Measurements from ENCODE around the gene IL6ST. TPM values are rescaled to one million over a fixed set of nuclear protein-coding genes. Genes with fewer than 3 reads are reported as not detected.

Gene IL6ST
- polyA plus RNA-seq, 1 donor (not counting 4 experiments of a cell fraction or from before 2014, with no cell fraction given): 41.3 TPM

GRCh38 chr5:56029457-56029856 is 34.7 kb upstream of the IL6ST start:
- Histone ChIP-seq H3K36me3 (ENCODE audit: control insufficient read depth in 2 of 2, extremely low read depth in 1 of 2, insufficient read depth in 2 of 2, low read length in 2 of 2) (no peaks in the 10 kb centered on the region), H4K20me1 (ENCODE audit: control insufficient read depth, extremely low read depth, insufficient read depth, low read length) (no peaks in the 10 kb centered on the region), H3K9me3 (ENCODE audit: control insufficient read depth, low read depth, low read length) (no peaks in the 10 kb centered on the region), H3K9me1 (ENCODE audit: control insufficient read depth, extremely low read depth, insufficient read depth, low read length) (no peaks in the 10 kb centered on the region), H3K4me2 (ENCODE audit: control insufficient read depth, extremely low read depth, insufficient read depth, low read depth, low read length) (no peak overlapping the region), H3K9ac (ENCODE audit: control insufficient read depth, extremely low read depth, insufficient read depth, low read length) (no peak overlapping the region), H3K27me3 (ENCODE audit: control insufficient read depth, extremely low read depth, insufficient read depth, low read length) (no peaks in the 10 kb centered on the region), H3K27ac (ENCODE audit: control insufficient read depth, insufficient read depth, low read length) (no peak overlapping the region), H3K4me3 (ENCODE audit: control insufficient read depth in 2 of 3, extremely low read depth in 1 of 3, insufficient read depth in 2 of 3, low read depth in 1 of 3, low read length in 3 of 3) (no peak overlapping the region), H3K79me2 (ENCODE audit: control insufficient read depth, insufficient read depth, low read length) (no peaks in the 10 kb centered on the region), H2AFZ (ENCODE audit: control insufficient read depth, low read length) (no peak overlapping the region), H3K4me1 (ENCODE audit: control insufficient read depth, extremely low read depth, insufficient read depth, low read length) (peaks cover 4% of the 10 kb centered on the region)
- DNase-seq (ENCODE audit: low read depth, low spot score) (no peak), FAIRE-seq (no peak)
- dilution Hi-C loops (cut with MboI; ENCODE audit: extremely low pct_ligation_motif_present, low sequenced_read_pairs): no loop called here
- TF ChIP-seq EZH2 (IDR thresholded peaks at IDR 0.05; ENCODE audit: low read length) (no peak), CTCF (optimal IDR thresholded peaks at IDR 0.05 in 1 of 3, IDR thresholded peaks at IDR 0.05 in 1 of 3, conservative IDR thresholded peaks at IDR 0.05 in 1 of 3; ENCODE audit: extremely low read depth in 1 of 3, insufficient read depth in 2 of 3, low read length in 3 of 3) (no peak)

GRCh38 chr5:56028708-56029107 is 33.9 kb upstream of the IL6ST start:
- no peak for FAIRE-seq
- no peak overlapping the region for H3K27ac ChIP-seq (ENCODE audit: control insufficient read depth, insufficient read depth, low read length)

More at GRCh38 chr5:56028708-56029107, 33.9 kb upstream of the IL6ST start:
- no peaks in the 10 kb centered on the region for H3K9me3 ChIP-seq (ENCODE audit: control insufficient read depth, low read depth, low read length)
- H3K36me3 ChIP-seq (ENCODE audit: control insufficient read depth in 2 of 2, extremely low read depth in 1 of 2, insufficient read depth in 2 of 2, low read length in 2 of 2): no peaks in the 10 kb centered on the region
- no peaks in the 10 kb centered on the region for H3K9me1 ChIP-seq (ENCODE audit: control insufficient read depth, extremely low read depth, insufficient read depth, low read length)
- dilution Hi-C loops (cut with MboI; ENCODE audit: extremely low pct_ligation_motif_present, low sequenced_read_pairs): no loop called here
- no peaks in the 10 kb centered on the region for H4K20me1 ChIP-seq (ENCODE audit: control insufficient read depth, extremely low read depth, insufficient read depth, low read length)
- H2AFZ ChIP-seq (ENCODE audit: control insufficient read depth, low read length): no peak overlapping the region
- no peak overlapping the region for H3K4me2 ChIP-seq (ENCODE audit: control insufficient read depth, extremely low read depth, insufficient read depth, low read depth, low read length)
- TF ChIP-seq CTCF (optimal IDR thresholded peaks at IDR 0.05 in 1 of 3, IDR thresholded peaks at IDR 0.05 in 1 of 3, conservative IDR thresholded peaks at IDR 0.05 in 1 of 3; ENCODE audit: extremely low read depth in 1 of 3, insufficient read depth in 2 of 3, low read length in 3 of 3): no peak
- TF ChIP-seq EZH2 (IDR thresholded peaks at IDR 0.05; ENCODE audit: low read length): no peak
- no peak overlapping the region for H3K4me3 ChIP-seq (ENCODE audit: control insufficient read depth in 2 of 3, extremely low read depth in 1 of 3, insufficient read depth in 2 of 3, low read depth in 1 of 3, low read length in 3 of 3)
- peaks cover 4% of the 10 kb centered on the region for H3K4me1 ChIP-seq (ENCODE audit: control insufficient read depth, extremely low read depth, insufficient read depth, low read length)
- DNase-seq (ENCODE audit: low read depth, low spot score): no peak
- H3K27me3 ChIP-seq (ENCODE audit: control insufficient read depth, extremely low read depth, insufficient read depth, low read length): no peaks in the 10 kb centered on the region
- no peaks in the 10 kb centered on the region for H3K79me2 ChIP-seq (ENCODE audit: control insufficient read depth, insufficient read depth, low read length)
- no peak overlapping the region for H3K9ac ChIP-seq (ENCODE audit: control insufficient read depth, extremely low read depth, insufficient read depth, low read length)

Data from keratinocyte (primary cell).